GM19397 (cell line): ENCODE measurements around the gene LIPF.
"Not testable (repeated sequence)": the region's sequence is repeated elsewhere in the genome, so short reads cannot be mapped to it uniquely, and the experiment has no call there.

Experiments used
- ATAC-seq: cut with Tn5 transposase; IDR thresholded peaks from one replicate; pipeline ENCODE4 v1.9.1; 2021; ENCODE audit warnings: mild to moderate bottlenecking, moderate library complexity; ENCODE audit not compliant: unreplicated experiment

The LIPF gene

GRCh38 chr10:88664142-88664541 lies at the start of gene LIPF:
Gene LIPF, plus strand, starts transcription at chr10:88664442. Its CDS starts 2,856 bp downstream, at chr10:88667298.
- ATAC-seq: no peak

- no peak for ATAC-seq
Measured at GRCh38 chr10:88616250-88616977, 47.8 kb upstream of the LIPF start.

DNA sequence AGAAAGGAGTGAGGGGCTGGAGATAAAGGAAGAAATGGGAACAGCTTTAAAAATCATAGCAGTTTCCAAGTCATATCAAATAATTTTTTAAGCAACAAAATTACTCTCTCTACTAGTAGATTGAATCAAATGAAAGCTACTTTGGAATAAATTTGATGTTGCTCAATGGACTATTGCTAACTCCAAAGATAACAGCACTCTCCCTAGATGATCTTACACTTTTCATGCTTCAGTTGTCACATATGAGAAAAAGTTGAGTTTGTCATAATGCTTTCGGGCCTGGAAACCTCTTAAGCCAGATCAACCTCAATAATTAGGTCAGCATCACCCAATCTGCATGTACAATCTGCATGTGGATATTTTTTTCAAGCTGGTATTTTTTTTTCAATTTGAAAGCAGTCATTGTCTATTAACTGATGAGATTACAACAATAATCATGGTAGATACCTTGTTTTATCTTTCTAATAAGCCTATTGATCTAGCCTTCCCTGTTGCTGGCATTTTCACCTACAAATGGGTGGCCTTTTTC lies 46.4 kb upstream of the LIPF start:
- ATAC-seq: no peak

GRCh38 chr10:88618496-88618895 lies 45.7 kb upstream of the LIPF start:
- ATAC-seq: no peak

DNA sequence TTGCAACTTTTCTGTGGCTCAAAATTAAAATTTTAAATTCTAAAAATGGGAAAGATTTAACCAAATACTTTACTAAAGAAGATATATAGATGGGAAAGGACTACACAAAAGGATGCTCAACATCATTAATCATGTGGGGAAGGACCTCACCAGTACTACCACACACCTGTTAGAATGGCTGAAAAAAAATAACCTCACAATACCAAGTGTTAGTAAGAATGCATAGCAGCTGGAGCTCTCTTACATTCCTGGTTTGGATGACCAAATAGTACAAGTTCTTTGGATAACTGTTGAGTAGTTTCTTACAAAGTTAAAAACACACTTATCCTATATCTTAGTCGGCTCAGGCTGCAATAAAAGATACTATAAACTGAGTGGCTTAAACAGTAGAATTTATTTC lies 43.8 kb upstream of the LIPF start:
- ATAC-seq: no peak

DNA sequence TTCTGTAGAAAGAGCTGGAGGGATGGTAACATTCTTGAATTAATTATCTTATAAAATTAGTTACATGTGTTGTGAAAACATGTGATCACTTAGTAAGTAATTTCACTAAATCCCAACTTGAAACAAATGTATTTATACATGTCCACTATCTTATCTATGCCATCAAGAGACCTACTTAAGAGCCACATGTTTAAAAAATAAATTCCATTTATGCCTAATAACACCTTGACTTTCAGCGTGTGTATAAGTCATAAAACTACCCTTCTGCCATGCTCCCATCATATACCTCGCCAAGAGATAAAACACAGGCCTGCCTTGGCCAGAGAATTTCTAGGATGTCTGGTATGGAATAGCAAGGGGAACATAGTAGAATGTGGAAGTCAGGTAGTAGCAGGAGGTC lies 40.4 kb upstream of the LIPF start:
- ATAC-seq: no peak

- ATAC-seq: no peak
Measured at GRCh38 chr10:88624840-88625239, 39.4 kb upstream of the LIPF start.

- ATAC-seq: no peak
Measured at GRCh38 chr10:88640186-88640585, 24.1 kb upstream of the LIPF start.

GRCh38 chr10:88642209-88642608 lies 22.0 kb upstream of the LIPF start:
- no peak for ATAC-seq

- ATAC-seq: no peak
Measured at GRCh38 chr10:88642963-88643362, 21.3 kb upstream of the LIPF start.

DNA sequence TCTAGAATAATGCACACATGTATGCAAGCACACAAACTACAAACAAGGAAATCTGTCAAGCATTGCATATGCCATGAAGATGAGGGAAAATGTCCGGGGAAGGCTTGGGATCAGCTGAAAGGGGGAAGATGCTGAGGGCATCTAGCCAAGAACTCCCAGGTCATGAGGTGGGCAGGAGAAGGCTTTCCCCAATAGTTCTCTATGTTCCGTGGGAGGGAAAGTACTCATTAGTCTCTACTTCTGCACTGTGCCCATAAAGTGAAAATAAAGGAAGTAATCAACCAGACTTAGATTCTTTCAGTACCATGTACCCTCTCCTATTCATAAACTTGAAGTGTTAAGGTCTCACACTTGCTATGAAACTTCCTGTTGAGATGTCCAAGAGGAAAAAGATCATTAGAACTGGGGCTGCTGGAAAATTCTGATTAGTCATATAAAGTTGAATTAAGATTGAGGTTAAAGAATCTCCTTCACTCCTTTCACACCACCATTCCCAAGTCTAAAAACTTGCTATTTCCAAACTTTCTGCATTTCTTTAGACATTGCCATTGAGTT lies 17.1 kb upstream of the LIPF start:
- no peak for ATAC-seq

GRCh38 chr10:88651101-88651551 lies 13.1 kb upstream of the LIPF start:
- ATAC-seq: no peak

DNA sequence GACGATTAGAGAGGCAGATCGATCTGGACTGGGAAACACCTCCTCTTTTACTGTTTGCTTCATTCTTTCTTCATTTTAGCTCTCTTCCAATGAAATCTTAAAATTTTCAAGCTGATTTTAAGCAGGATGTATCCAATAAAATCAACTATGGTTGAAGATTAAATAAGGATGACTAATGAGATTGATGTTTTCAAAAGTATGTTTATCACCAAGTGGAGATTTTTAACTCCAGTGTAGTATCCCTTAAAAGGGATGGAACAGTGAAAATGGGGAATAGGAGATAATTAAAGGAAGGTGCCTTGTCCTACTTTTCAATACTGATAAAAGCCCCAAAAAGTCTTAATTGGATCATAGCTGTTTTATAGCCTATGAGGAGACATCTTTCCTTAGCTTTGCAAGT lies 11.6 kb upstream of the LIPF start:
- no peak for ATAC-seq

GRCh38 chr10:88657901-88658300 lies 6.3 kb upstream of the LIPF start:
- ATAC-seq: no peak

GRCh38 chr10:88659725-88660597 lies 4.3 kb upstream of the LIPF start:
- no peak for ATAC-seq

DNA sequence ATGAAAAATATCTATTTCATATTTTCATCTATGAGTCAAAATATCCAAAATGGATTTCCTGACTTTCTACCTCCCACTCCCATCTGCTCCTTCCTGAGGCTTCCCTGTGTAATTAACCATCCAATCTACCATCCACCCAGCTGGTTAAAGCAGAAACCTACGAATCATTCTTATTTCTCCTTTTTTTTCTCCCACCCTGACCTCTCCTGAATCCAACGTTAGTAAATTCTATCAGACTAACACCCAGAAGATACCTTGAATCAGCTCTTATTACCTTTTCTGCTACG lies 3.7 kb upstream of the LIPF start:
- ATAC-seq: no peak

- ATAC-seq: no peak
Measured at GRCh38 chr10:88661018-88661417, 3.2 kb upstream of the LIPF start.

DNA sequence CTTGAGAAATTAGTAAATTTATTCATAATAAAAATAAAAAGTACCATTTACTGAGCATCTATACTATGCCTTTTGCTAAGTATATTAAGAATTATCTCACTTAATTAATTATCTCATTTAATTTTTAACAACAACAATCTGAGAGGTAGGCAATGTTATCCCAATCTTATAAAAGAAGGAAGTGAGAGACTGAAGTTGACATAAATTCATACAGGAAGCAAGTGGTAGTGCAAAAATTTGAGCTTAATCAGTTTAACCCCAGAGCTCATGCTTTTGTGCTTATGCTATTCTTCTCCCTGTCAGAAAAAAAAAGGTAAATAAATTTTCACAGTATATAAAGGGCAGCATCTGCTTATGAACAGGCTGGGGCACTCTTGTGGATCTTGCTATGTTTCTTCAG lies 2.7 kb upstream of the LIPF start:
- no peak for ATAC-seq

DNA sequence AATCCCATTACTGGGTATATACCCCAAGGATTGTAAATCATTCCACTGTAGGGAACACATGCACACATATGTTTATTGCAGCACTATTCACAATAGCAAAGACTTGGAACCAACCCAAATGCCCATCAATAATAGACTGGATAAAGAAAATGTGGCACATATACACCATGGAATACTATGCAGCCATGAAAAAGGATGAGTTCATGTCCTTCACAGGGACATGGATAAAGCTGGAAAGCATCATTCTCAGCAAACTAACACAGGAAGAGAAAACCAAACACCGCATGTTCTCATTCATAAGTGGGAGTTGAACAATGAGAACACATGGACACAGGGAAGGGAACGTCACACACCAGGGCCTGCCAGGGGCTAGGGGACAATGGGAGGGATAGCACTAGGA lies 1.1 kb upstream of the LIPF start:
- not testable (repeated sequence) for ATAC-seq

DNA sequence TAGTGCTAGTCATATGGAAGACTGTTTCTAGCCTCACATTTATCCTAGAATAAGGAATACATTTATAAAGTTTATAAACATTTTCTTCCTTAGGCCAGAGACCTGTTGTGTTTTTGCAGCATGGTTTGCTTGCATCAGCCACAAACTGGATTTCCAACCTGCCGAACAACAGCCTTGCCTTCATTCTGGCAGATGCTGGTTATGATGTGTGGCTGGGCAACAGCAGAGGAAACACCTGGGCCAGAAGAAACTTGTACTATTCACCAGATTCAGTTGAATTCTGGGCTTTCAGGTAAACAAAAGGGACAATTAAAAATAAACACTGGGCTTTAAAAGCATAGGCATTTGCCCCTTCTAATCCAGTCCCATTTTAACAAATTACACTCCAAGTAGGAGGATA lies 4.2 kb downstream of the LIPF start:
- ATAC-seq: no peak

DNA sequence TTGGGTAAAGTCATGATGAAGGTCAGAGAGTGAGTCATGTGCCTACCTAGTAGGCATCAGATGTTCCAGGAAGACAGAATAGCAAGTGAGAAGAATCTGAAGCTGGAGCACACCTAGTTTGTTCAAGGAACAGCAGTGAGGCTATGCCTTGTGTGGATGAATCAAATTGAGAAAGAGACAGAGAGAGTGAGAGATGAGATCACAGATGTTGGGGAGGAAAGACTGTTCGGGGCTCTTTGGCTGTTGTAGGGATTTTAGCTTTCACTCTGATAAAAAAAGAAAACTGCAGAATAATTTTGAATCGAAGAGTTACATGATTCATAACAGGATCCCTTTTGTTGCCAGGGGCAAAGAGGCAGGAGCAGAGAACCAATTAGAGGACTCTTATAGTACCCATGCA lies 6.3 kb downstream of the LIPF start:
- no peak for ATAC-seq

DNA sequence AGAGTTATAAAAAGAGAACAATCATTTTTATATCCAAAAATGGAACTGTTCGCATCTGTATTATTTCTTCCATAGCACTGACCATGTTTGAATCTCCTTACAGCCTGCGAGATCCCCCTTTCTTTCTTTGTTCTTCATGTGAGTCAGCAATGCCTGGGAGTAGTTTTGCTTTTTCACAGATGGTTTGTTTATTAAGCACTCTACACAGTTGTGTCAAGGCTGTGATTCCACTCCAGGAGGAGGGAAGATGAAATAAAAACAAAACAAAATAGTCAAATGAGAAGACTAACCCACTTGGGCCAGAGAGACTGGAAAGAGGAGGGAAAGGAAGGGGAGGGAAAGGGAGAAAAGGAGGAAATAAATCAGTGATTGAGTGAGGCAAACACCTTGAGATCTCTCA lies 7.8 kb downstream of the LIPF start:
- ATAC-seq: no peak
